D721Med (cell line): ENCODE results near the gene C11orf91.
"Not testable (repeated sequence)": the region's sequence is repeated elsewhere in the genome, so short reads cannot be mapped to it uniquely, and the experiment has no call there.

ENCODE experiments used
- DNase-seq: peaks from one replicate; pipeline ENCODE4 v3.0.0; 2011; ENCODE audit warnings: low spot score; ENCODE audit not compliant: insufficient read length
- FAIRE-seq: peaks from 2 replicates; lab custom pipeline; 2011; peaks lifted over from hg19 to GRCh38; lab: Jason Lieb, UNC
- CTCF ChIP-seq: IDR thresholded peaks from 2 replicates; pipeline ENCODE4 v1.5.1; 2012; ENCODE audit warnings: mild to moderate bottlenecking, control low read depth; ENCODE audit not compliant: insufficient read depth; ENCODE audit errors: missing control alignments

Gene C11orf91

GRCh38 chr11:33718440-33718839 lies 17.8 kb upstream of the C11orf91 start:
- no peak for TF ChIP-seq CTCF
- DNase-seq (no peak), FAIRE-seq (no peak)

DNA sequence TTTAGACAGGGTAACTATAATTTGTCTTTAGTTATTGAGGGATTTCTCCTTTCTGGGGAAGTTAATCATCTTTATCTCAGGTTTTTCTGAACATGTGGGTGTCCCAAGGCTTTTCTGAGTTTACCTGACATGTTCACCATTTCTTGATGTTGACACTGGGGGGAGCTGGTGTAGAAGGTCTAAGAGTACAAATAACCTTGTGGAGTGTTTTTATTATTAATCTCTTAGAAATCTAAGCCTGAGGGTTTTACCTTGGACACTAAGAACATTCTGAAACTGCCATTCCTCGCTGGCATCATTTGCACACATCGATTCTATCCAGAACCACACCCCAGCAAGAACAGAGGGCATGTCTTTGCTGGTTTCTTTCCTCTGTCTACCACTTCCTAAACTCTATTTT lies 15.6 kb upstream of the C11orf91 start:
- no peak for FAIRE-seq
- DNase-seq: no peak
- TF ChIP-seq CTCF: peak; percentile 38

- no peak for TF ChIP-seq CTCF
- DNase-seq (no peak), FAIRE-seq (no peak)
These were observed 13.3 kb upstream of the C11orf91 start for GRCh38 chr11:33713856-33714398.

GRCh38 chr11:33713151-33713855 lies 12.7 kb upstream of the C11orf91 start:
- DNase-seq: no peak
- FAIRE-seq: no peak
- TF ChIP-seq CTCF: no peak

DNA sequence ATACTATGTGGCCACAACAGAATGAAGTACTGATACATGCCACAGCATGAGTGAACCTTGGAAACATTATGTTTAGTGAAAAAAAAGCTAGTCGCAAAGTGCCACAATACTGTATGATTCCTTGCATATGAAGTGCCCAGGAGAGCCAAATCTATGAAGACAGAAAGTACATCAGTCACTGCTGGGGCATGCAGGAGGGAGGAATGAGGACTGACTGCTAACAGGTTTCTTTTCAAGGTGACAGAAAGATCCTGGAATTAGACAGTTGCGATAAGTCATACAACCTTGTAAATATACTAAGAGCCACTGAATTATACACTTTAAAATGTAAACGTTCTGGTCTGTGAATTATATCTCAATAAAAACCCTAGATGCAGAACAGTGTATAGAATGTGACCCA lies 11.8 kb upstream of the C11orf91 start:
- no peak for FAIRE-seq
- TF ChIP-seq CTCF: no peak

DNA sequence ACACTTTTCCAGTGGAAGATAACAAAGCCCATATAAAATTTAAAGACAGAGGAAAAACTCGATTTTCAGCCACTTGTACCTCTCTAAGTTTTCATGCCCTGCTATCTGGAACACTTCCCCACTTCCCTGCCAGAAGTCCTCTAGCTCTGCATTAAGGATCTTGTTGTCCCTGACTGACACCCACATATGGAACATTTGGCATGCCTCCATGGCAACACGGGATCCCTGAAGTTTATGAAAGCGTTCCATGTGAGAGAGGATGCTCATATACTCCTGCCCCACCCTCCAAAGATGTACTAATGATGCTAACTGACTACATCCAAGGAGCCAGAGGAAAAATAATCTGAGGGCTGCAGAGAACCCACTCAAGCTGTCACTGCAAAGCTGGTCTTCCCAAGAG lies 8.8 kb upstream of the C11orf91 start:
- no peak for FAIRE-seq
- no peak for TF ChIP-seq CTCF
- DNase-seq: no peak

More for the DNA sequence above, 11.8 kb upstream of the C11orf91 start:
- DNase-seq: no peak

GRCh38 chr11:33708985-33709384 lies 8.4 kb upstream of the C11orf91 start:
- no peak for TF ChIP-seq CTCF
- FAIRE-seq (no peak), DNase-seq (no peak)

DNA sequence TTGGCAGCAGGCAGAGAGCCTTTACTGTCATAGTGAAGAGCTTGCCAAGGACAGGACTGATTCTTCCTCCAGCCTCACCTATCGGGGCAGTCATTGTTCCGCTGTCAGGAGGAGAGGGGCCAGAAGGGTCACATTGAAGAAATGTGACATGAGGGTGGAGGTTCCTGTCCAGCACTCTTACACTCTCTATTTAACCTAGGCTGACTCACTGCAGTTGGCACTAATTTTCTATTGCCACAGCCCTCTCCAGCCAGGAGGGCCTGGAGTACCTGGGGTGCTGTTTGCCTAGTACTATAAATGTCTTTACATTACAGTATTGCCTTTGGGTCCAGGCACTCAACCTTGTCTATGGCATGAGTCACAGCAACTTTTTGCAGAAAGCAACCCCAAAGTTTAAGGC lies 7.2 kb upstream of the C11orf91 start:
- DNase-seq: not testable (repeated sequence)

More for the DNA sequence above, 7.2 kb upstream of the C11orf91 start:
- not testable (repeated sequence) for FAIRE-seq
